GM12875 (cell line): Measurements from ENCODE around the gene CPA1.
A peak's percentile ranks its signal among the peaks of the same experiment; 100 is the strongest.

Experiments used
- H3K4me3 ChIP-seq: one replicate; pipeline ENCODE4 v1.5.1; 2011; ENCODE audit warnings: low read depth, low read length, control low read depth
- TF ChIP-seq, protein P1 (sequence below): IDR thresholded peaks from 2 replicates; pipeline ENCODE4 v1.5.1; 2011; ENCODE audit warnings: low read depth, mild to moderate bottlenecking, control low read depth, inconsistent platforms, low read length, moderate library complexity, borderline replicate concordance; ENCODE audit not compliant: insufficient read depth

The CPA1 gene

DNA sequence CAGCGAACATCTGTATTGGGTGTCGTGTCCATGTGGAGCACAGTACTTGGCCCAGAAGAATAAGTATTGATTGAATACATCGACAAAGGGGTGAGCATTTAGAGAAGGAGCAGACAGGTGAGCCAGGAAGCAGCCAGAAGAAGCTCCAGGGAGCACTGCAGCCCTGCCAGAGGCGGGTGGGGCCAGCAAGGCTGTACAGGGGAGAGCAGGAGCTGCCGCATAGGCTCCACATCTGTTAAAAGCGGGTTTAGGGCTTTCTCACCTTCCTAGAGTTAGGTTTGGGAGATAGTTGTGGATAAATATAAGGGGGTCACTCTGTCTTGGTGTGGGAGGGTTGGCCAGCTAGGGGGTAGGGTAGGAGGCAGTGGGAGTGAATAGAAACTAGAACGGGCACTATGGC, 1.3 kb upstream of the CPA1 start:
- no peak overlapping the region for H3K4me3 ChIP-seq
- TF ChIP-seq, protein P1, sequence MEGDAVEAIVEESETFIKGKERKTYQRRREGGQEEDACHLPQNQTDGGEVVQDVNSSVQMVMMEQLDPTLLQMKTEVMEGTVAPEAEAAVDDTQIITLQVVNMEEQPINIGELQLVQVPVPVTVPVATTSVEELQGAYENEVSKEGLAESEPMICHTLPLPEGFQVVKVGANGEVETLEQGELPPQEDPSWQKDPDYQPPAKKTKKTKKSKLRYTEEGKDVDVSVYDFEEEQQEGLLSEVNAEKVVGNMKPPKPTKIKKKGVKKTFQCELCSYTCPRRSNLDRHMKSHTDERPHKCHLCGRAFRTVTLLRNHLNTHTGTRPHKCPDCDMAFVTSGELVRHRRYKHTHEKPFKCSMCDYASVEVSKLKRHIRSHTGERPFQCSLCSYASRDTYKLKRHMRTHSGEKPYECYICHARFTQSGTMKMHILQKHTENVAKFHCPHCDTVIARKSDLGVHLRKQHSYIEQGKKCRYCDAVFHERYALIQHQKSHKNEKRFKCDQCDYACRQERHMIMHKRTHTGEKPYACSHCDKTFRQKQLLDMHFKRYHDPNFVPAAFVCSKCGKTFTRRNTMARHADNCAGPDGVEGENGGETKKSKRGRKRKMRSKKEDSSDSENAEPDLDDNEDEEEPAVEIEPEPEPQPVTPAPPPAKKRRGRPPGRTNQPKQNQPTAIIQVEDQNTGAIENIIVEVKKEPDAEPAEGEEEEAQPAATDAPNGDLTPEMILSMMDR: no peak

DNA sequence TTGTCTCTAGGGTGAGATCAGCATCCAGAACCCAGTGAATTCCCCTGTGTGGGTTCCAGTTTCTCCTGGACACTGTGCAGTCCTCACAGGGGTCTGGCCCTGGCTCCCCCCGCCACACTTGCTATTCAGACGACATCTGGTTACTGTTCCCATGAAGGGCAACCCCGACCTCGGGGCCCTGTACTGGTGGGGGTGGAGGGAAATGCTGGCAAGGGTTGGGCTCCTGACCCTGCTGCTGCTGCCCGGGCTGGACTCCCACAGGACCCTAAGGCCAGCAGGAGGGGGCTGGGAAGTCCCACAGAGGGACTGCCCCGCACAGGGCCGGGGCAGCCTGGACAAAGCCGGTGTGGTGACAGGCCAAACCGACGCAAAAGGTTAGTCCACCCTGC, 768 bp upstream of the CPA1 start:
- H3K4me3 ChIP-seq: no peak overlapping the region

DNA sequence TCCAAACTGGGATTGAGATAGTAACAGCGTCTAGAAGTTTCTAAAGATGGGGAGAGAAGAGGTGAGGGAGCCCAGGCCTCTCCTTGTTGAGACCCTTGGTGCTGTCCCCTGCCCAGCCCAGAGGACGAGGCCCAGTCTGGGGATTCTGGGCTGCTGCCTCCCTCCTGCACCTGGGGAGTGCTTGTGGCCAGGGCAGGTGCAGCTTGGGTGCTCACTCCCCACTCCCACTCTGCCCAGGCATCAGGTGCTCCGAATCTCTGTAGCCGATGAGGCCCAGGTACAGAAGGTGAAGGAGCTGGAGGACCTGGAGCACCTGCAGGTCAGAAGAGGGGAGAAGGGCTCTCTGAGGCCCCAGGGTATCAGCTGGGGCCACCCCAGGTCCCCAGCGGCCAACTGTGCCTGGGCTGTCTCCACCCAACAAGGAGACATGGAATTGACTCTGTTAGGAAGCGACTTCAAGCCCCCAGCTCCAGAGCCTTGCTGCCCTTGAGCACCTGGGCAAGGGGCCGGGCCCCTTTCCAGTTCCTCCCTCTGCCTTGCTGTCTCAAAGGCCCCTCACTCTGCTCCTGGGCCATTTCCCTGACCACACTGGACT, 664 bp downstream of the CPA1 start:
- no peak overlapping the region for H3K4me3 ChIP-seq
- TF ChIP-seq, protein P1: no peak

More for the DNA sequence above, 768 bp upstream of the CPA1 start:
- TF ChIP-seq, protein P1: no peak

DNA sequence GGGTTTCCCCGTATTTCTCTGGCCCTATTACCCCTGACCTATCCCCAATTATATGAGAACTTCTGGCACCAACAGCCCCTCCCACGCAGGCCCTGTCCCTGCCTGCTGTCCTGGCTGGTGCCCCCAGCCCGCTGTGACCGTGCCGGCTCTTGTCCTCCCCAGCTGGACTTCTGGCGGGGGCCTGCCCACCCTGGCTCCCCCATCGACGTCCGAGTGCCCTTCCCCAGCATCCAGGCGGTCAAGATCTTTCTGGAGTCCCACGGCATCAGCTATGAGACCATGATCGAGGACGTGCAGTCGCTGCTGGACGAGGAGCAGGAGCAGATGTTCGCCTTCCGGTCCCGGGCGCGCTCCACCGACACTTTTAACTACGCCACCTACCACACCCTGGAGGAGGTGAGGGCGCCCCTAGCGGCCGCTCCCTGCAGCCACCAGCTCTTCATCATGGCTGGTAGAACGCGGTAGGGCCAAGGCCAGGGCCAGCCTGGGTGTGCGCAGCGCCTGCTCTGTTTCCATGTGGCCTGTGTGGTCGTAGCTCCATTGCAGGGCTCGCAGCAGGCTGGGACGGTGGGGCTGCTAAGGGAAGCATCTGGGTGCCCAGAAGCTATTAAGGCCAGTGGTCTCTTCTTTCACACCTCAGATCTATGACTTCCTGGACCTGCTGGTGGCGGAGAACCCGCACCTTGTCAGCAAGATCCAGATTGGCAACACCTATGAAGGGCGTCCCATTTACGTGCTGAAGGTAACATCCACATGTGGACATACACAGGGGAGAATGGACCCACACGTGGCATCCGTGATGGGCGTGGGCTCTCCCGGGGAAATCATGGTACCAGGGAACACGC, 1.4 kb downstream of the CPA1 start:
- TF ChIP-seq, protein P1: 0 out of 2 replicates have a peak, but pooled peaks have one; percentile 10
- H3K4me3 ChIP-seq: no peak overlapping the region

DNA sequence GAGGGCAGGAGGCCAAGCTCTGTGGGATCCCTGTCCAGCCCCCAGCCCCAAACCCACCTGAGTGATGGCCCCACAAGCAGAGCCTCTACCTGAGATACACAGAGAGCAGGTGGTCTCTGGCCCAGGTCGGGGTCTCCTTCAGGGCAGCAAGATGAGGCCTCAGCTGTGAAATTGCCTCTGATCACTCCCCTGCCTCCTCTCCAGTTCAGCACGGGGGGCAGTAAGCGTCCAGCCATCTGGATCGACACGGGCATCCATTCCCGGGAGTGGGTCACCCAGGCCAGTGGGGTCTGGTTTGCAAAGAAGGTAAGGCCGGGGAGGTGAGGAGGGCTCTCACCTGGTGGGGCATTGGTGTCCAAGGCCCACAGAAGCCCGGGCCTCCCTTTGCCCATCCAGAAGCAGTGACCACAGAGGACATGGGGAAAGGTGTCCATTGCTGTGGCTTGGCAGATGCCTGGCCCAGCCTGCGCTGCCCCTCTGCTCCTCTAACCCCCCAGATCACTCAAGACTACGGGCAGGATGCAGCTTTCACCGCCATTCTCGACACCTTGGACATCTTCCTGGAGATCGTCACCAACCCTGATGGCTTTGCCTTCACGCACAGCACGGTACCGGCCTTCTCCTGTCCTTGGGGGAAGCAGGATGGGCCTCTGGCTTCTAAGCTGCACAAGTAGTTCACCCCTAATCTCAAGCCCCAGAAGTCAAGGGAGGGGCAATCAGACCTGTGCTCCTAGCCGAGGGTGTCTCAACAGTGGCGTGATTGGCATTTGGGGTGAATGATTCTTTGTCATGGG, 3.1 kb downstream of the CPA1 start:
- no peak overlapping the region for H3K4me3 ChIP-seq
- TF ChIP-seq, protein P1: no peak

DNA sequence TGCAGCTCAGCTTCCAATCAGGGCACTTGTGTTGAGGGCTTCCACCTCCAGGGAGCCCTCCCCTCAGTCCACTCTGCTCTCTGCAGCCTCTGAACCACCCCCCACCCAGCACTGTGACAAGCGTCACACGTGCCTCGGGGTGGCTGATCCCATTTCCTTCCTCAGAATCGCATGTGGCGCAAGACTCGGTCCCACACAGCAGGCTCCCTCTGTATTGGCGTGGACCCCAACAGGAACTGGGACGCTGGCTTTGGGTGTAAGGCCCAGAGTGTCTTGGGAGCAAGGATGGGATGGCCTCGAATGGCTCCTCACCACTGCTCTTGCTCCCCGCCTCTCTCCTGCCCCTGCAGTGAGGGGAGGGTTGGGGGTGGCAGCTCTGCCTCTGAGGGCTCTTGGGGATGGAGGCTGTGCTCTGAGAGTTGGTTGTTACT, 4.1 kb downstream of the CPA1 start:
- no peak overlapping the region for H3K4me3 ChIP-seq
- TF ChIP-seq, protein P1: no peak
